ENCODE measurements around the gene LLGL2. TPM values are rescaled to one million over a fixed set of nuclear protein-coding genes. Genes with fewer than 3 reads are reported as not detected.
"Not testable (repeated sequence)": the region's sequence is repeated elsewhere in the genome, so short reads cannot be mapped to it uniquely, and the experiment has no call there.

LLGL2 gene
- total and polyA plus RNA-seq, 2 donors (not counting 1 experiment from before 2014, with no cell fraction given), result 40.6 to 52.0 TPM

GRCh38 chr17:75476752-75477489 is 48.6 kb upstream of the LLGL2 start:
- TF ChIP-seq CTCF (IDR thresholded peaks at IDR 0.05) (no peak), EZH2 (IDR thresholded peaks at IDR 0.05; ENCODE audit: borderline replicate concordance, insufficient read depth, low read depth, low read length, poor library complexity, severe bottlenecking) (no peak)
- POLR2A ChIA-PET, result no interaction called here
- no peak overlapping the region for H3K27ac ChIP-seq (ENCODE audit: low read length in 2 of 2)
- no peaks in the 10 kb centered on the region for H3K9me3 ChIP-seq (ENCODE audit: control extremely low read depth in 1 of 3, control insufficient read depth in 2 of 3, insufficient read depth in 1 of 3, low read length in 2 of 3)
- H3K79me2 ChIP-seq (ENCODE audit: control insufficient read depth, insufficient read depth, low read length), result peaks cover 47% of the 10 kb centered on the region
- H2AFZ ChIP-seq (ENCODE audit: insufficient read depth, low read depth, low read length, poor library complexity, severe bottlenecking), result no peak overlapping the region
- H3K4me1 ChIP-seq (ENCODE audit: control insufficient read depth in 2 of 2, insufficient read depth in 2 of 2, low read length in 2 of 2), result no peaks in the 10 kb centered on the region
- intact Hi-C loops (cut with micrococcal nuclease), result no loop called here
- H3K9ac ChIP-seq (ENCODE audit: low read length), result no peak overlapping the region
- no peaks in the 10 kb centered on the region for H3K27me3 ChIP-seq (replicated peaks in 1 of 4; ENCODE audit: control extremely low read depth in 1 of 4, control insufficient read depth in 3 of 4, insufficient read depth in 4 of 4, low read length in 3 of 4)
- Mint-ChIP-seq H3K4me1 (no peaks in the 10 kb centered on the region), H3K27ac (no peak overlapping the region), H3K27me3 (no peaks in the 10 kb centered on the region), H3K9me3 (ENCODE audit: insufficient read depth) (no peaks in the 10 kb centered on the region), H3K4me3 (no peak overlapping the region)
- peaks cover 0 to 28% of the 10 kb centered on the region in 2 experiments for H3K36me3 ChIP-seq (replicated peaks in 1 of 2; ENCODE audit: control extremely low read depth in 1 of 2, control insufficient read depth in 1 of 2, extremely low read depth in 1 of 2, insufficient read depth in 2 of 2, low read length in 1 of 2)
- no peak overlapping the region for H3K4me2 ChIP-seq (replicated peaks; ENCODE audit: low read depth, low read length, poor library complexity, severe bottlenecking)
- CTCF ChIA-PET, result interaction anchor here (1.1 to 2.0 kb wide), 2 partner anchors 51 to 272 kb away, joined by 3 to 4 read pairs; no protein-coding TSS in a partner anchor
- ATAC-seq (ENCODE audit: low read depth) (no peak), DNase-seq (no peak)
- H3K4me3 ChIP-seq (ENCODE audit: control extremely low read depth in 1 of 5, extremely low read depth in 1 of 5, insufficient read depth in 1 of 5, low read depth in 2 of 5, low read length in 4 of 5), result no peak overlapping the region
- 97% methylated on average over 10 of the region's 11 CpGs for WGBS (ENCODE audit: insufficient coverage)
- peaks cover 14% of the 10 kb centered on the region for H4K20me1 ChIP-seq (ENCODE audit: control insufficient read depth, insufficient read depth, low read length, poor library complexity, severe bottlenecking)

DNA sequence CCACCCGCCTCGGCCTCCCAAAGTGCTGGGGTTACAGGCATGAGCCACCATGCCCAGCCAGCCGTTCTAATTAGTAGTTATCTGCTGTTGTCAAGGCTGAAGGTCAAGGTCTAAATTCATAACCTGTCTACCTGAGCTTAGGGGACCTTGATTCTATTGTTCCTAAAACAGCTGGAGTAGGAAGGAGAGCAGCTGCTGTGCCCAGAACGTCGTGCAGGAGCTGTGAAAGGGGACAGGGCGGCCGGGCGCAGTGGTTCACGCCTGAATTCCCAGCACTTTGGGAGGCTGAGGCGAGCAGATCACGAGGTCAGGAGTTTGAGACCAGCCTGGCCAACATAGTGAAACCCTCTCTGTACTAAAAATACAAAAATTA is 48.0 kb upstream of the LLGL2 start:
- H3K27ac ChIP-seq (ENCODE audit: low read length in 2 of 2); H3K4me2 ChIP-seq (replicated peaks; ENCODE audit: low read depth, low read length, poor library complexity, severe bottlenecking); H3K9me3 Mint-ChIP-seq (ENCODE audit: insufficient read depth); H3K4me3 Mint-ChIP-seq; H3K4me1 Mint-ChIP-seq; ATAC-seq (ENCODE audit: low read depth); H2AFZ ChIP-seq (ENCODE audit: insufficient read depth, low read depth, low read length, poor library complexity, severe bottlenecking); H3K4me3 ChIP-seq (ENCODE audit: control extremely low read depth in 1 of 5, extremely low read depth in 1 of 5, insufficient read depth in 1 of 5, low read depth in 2 of 5, low read length in 4 of 5); intact Hi-C loops (cut with micrococcal nuclease); H3K27me3 Mint-ChIP-seq; POLR2A ChIA-PET; H3K9ac ChIP-seq (ENCODE audit: low read length); H3K4me1 ChIP-seq (ENCODE audit: control insufficient read depth in 2 of 2, insufficient read depth in 2 of 2, low read length in 2 of 2); H3K27ac Mint-ChIP-seq; H3K27me3 ChIP-seq (replicated peaks in 1 of 4; ENCODE audit: control extremely low read depth in 1 of 4, control insufficient read depth in 3 of 4, insufficient read depth in 4 of 4, low read length in 3 of 4); DNase-seq; H3K9me3 ChIP-seq (ENCODE audit: control extremely low read depth in 1 of 3, control insufficient read depth in 2 of 3, insufficient read depth in 1 of 3, low read length in 2 of 3): not testable (repeated sequence)
- CTCF ChIA-PET, result interaction anchor here (1.1 to 2.0 kb wide), 2 partner anchors 52 to 271 kb away, joined by 3 to 4 read pairs; no protein-coding TSS in a partner anchor
- H3K79me2 ChIP-seq (ENCODE audit: control insufficient read depth, insufficient read depth, low read length), result peaks cover 42% of the 10 kb centered on the region
- whole genome bisulfite sequencing (ENCODE audit: insufficient coverage), result 91% methylated on average over 10 of the region's 11 CpGs
- peaks cover 0 to 23% of the 10 kb centered on the region in 2 experiments for H3K36me3 ChIP-seq (replicated peaks in 1 of 2; ENCODE audit: control extremely low read depth in 1 of 2, control insufficient read depth in 1 of 2, extremely low read depth in 1 of 2, insufficient read depth in 2 of 2, low read length in 1 of 2)
- H4K20me1 ChIP-seq (ENCODE audit: control insufficient read depth, insufficient read depth, low read length, poor library complexity, severe bottlenecking), result peaks cover 14% of the 10 kb centered on the region
